Astrocyte (in vitro differentiated cells and primary cell): Measurements from ENCODE around the gene KLHL18. TPM values are rescaled to one million over a fixed set of nuclear protein-coding genes. Genes with fewer than 3 reads are reported as not detected.

ENCODE experiments used
- DNase-seq: peaks from one replicate; pipeline ENCODE4 v3.0.0-alpha.2; 2010; ENCODE audit warnings: low read depth
- FAIRE-seq: peaks from 2 replicates; lab custom pipeline; 2011; peaks lifted over from hg19 to GRCh38; lab: Jason Lieb, UNC
- H2AFZ ChIP-seq: 2 replicates; pipeline ENCODE4 v1.6.0; 2012; ENCODE audit warnings: low read depth, low read length, inconsistent platforms
- H3K27ac ChIP-seq: 2 replicates; pipeline ENCODE4 v1.5.1; 2011; ENCODE audit warnings: low read depth, low read length, inconsistent platforms
- H3K27me3 ChIP-seq: 2 replicates; pipeline ENCODE4 v1.6.0; 2011; ENCODE audit warnings: low read length, inconsistent platforms; ENCODE audit not compliant: insufficient read depth
- H3K36me3 ChIP-seq: 2 replicates; pipeline ENCODE4 v1.5.1; 2011; ENCODE audit warnings: low read length, inconsistent platforms; ENCODE audit not compliant: insufficient read depth
- H3K4me1 ChIP-seq: 2 replicates; pipeline ENCODE4 v1.5.1; 2011; ENCODE audit warnings: low read length, inconsistent platforms; ENCODE audit not compliant: insufficient read depth
- H3K4me2 ChIP-seq: 2 replicates; pipeline ENCODE4 v1.6.0; 2012; ENCODE audit warnings: low read length, inconsistent platforms
- H3K4me3 ChIP-seq: 2 replicates; pipeline ENCODE4 v1.5.1; 2011; ENCODE audit warnings: low read depth, mild to moderate bottlenecking, low read length, inconsistent platforms; ENCODE audit not compliant: insufficient read depth
- H3K79me2 ChIP-seq: 2 replicates; pipeline ENCODE4 v1.6.0; 2012; ENCODE audit warnings: mild to moderate bottlenecking, low read length, inconsistent platforms; ENCODE audit not compliant: insufficient read depth
- H3K9ac ChIP-seq: 2 replicates; pipeline ENCODE4 v1.6.0; 2012; ENCODE audit warnings: mild to moderate bottlenecking, low read length, inconsistent platforms
- H3K9me3 ChIP-seq: 2 replicates; pipeline ENCODE4 v1.5.1; 2012; ENCODE audit warnings: low read depth, mild to moderate bottlenecking, low read length, inconsistent platforms; ENCODE audit not compliant: insufficient read depth
- H4K20me1 ChIP-seq: 2 replicates; pipeline ENCODE4 v1.6.0; 2012; ENCODE audit warnings: low read length, inconsistent platforms; ENCODE audit not compliant: insufficient read depth
- H3K27ac Mint-ChIP-seq: one replicate; pipeline ENCODE4 v1.8.0; 2021; ENCODE audit warnings: mild to moderate bottlenecking, mixed read lengths; ENCODE audit not compliant: unreplicated experiment
- H3K27me3 Mint-ChIP-seq: one replicate; pipeline ENCODE4 v1.8.0; 2021; ENCODE audit warnings: low read depth, mixed read lengths; ENCODE audit not compliant: unreplicated experiment
- H3K36me3 Mint-ChIP-seq: one replicate; pipeline ENCODE4 v1.8.0; 2021; ENCODE audit warnings: low read depth, mixed read lengths; ENCODE audit not compliant: unreplicated experiment
- H3K4me1 Mint-ChIP-seq: one replicate; pipeline ENCODE4 v1.8.0; 2021; ENCODE audit warnings: low read depth, mixed read lengths; ENCODE audit not compliant: unreplicated experiment
- H3K4me3 Mint-ChIP-seq: one replicate; pipeline ENCODE4 v1.8.0; 2021; ENCODE audit warnings: mild to moderate bottlenecking, moderate library complexity, mixed read lengths; ENCODE audit not compliant: unreplicated experiment
- H3K9me3 Mint-ChIP-seq: one replicate; pipeline ENCODE4 v1.8.0; 2021; ENCODE audit warnings: mild to moderate bottlenecking, mixed read lengths; ENCODE audit not compliant: unreplicated experiment
- CTCF ChIP-seq: IDR thresholded peaks from 2 replicates; pipeline ENCODE4 v1.5.1; 2011; ENCODE audit warnings: low read depth, mild to moderate bottlenecking, inconsistent platforms, low read length, moderate library complexity; ENCODE audit not compliant: insufficient read depth
- EZH2 ChIP-seq: IDR thresholded peaks from 2 replicates; pipeline ENCODE4 v1.6.1; 2012; ENCODE audit warnings: mild to moderate bottlenecking, low read length, inconsistent platforms; ENCODE audit not compliant: insufficient read depth
- total RNA-seq: library from RNA; stranded (reverse); gene quantifications from 2 replicates; pipeline ENCODE4 v1.2.1, GENCODE V29; 2021

KLHL18 gene
- total RNA-seq, 1 donor from 2014 or later: 53.2 TPM

- TF ChIP-seq EZH2: no peak
- no peak for TF ChIP-seq CTCF
- H3K4me1 ChIP-seq: peaks cover 2% of the 10 kb centered on the region
- Mint-ChIP-seq H3K4me1 (peaks cover 7% of the 10 kb centered on the region), H3K9me3 (no peaks in the 10 kb centered on the region), H3K27me3 (peaks cover 2% of the 10 kb centered on the region), H3K36me3 (peaks cover under 1% of the 10 kb centered on the region), H3K4me3 (no peak overlapping the region), H3K27ac (no peak overlapping the region)
- H3K36me3 ChIP-seq: no peaks in the 10 kb centered on the region
- DNase-seq (no peak), FAIRE-seq (no peak)
- H3K27ac ChIP-seq: no peak overlapping the region
- no peak overlapping the region for H3K4me3 ChIP-seq
- H3K79me2 ChIP-seq: peaks cover 8% of the 10 kb centered on the region
- no peak overlapping the region for H3K9ac ChIP-seq
- no peaks in the 10 kb centered on the region for H3K9me3 ChIP-seq
- H2AFZ ChIP-seq: no peak overlapping the region
- no peak overlapping the region for H3K4me2 ChIP-seq
- no peaks in the 10 kb centered on the region for H4K20me1 ChIP-seq
- no peaks in the 10 kb centered on the region for H3K27me3 ChIP-seq
These were observed 91.8 kb downstream of the KLHL18 start for GRCh38 chr3:47374587-47374986.

- H3K9ac ChIP-seq: no peak overlapping the region
- FAIRE-seq: no peak
- no peak overlapping the region for H3K27ac ChIP-seq
- H3K79me2 ChIP-seq: peaks cover 20% of the 10 kb centered on the region
- DNase-seq: no peak
- H3K36me3 Mint-ChIP-seq: no peaks in the 10 kb centered on the region
- TF ChIP-seq EZH2: no peak
- TF ChIP-seq CTCF: no peak
- H3K4me2 ChIP-seq: no peak overlapping the region
- H3K4me3 ChIP-seq: no peak overlapping the region
- H3K9me3 ChIP-seq: no peaks in the 10 kb centered on the region
- H3K27ac Mint-ChIP-seq: no peak overlapping the region
- H2AFZ ChIP-seq: no peak overlapping the region
- peaks cover 9% of the 10 kb centered on the region for H3K4me1 Mint-ChIP-seq
- H3K27me3 Mint-ChIP-seq: peaks cover 2% of the 10 kb centered on the region
- no peaks in the 10 kb centered on the region for H3K27me3 ChIP-seq
- H3K4me1 ChIP-seq: peaks cover 6% of the 10 kb centered on the region
- no peaks in the 10 kb centered on the region for H3K36me3 ChIP-seq
- no peaks in the 10 kb centered on the region for H3K9me3 Mint-ChIP-seq
- H3K4me3 Mint-ChIP-seq: no peak overlapping the region
- H4K20me1 ChIP-seq: peaks cover under 1% of the 10 kb centered on the region
These were observed 93.6 kb downstream of the KLHL18 start for GRCh38 chr3:47376393-47376792.

GRCh38 chr3:47377186-47377585 lies 94.4 kb downstream of the KLHL18 start:
- peaks cover 9% of the 10 kb centered on the region for H3K4me1 Mint-ChIP-seq
- H3K9ac ChIP-seq: no peak overlapping the region
- TF ChIP-seq CTCF (no peak), EZH2 (no peak)
- peaks cover 28% of the 10 kb centered on the region for H3K79me2 ChIP-seq
- no peak for DNase-seq
- no peak overlapping the region for H3K27ac Mint-ChIP-seq
- H3K9me3 ChIP-seq: no peaks in the 10 kb centered on the region
- H3K4me3 ChIP-seq: no peak overlapping the region
- no peak for FAIRE-seq
- H3K27me3 ChIP-seq: no peaks in the 10 kb centered on the region
- peaks cover 8% of the 10 kb centered on the region for H4K20me1 ChIP-seq
- no peak overlapping the region for H3K4me3 Mint-ChIP-seq
- H2AFZ ChIP-seq: no peak overlapping the region
- H3K36me3 ChIP-seq: no peaks in the 10 kb centered on the region
- no peaks in the 10 kb centered on the region for H3K27me3 Mint-ChIP-seq
- H3K4me2 ChIP-seq: no peak overlapping the region
- H3K4me1 ChIP-seq: peaks cover 13% of the 10 kb centered on the region
- H3K36me3 Mint-ChIP-seq: no peaks in the 10 kb centered on the region
- H3K27ac ChIP-seq: no peak overlapping the region
- H3K9me3 Mint-ChIP-seq: no peaks in the 10 kb centered on the region
